ENCODE results near the gene LOXHD1.

LOXHD1 gene

GRCh38 chr18:46632401-46633071, 24.5 kb downstream of the LOXHD1 start:
- no peak overlapping the region for H3K4me3 ChIP-seq (ENCODE audit: low read depth, low read length)
- ChIA-PET CTCF (no interaction called here), POLR2A (no interaction called here)
- TF ChIP-seq CTCF (IDR thresholded peaks at IDR 0.05; ENCODE audit: insufficient read depth, low read length, missing control alignments): no peak
- no peak for DNase-seq (ENCODE audit: low read depth, low spot score)

GRCh38 chr18:46630991-46631390, 26.0 kb downstream of the LOXHD1 start:
- no peak overlapping the region for H3K4me3 ChIP-seq (ENCODE audit: low read depth, low read length)
- ChIA-PET CTCF (no interaction called here), POLR2A (no interaction called here)
- DNase-seq (ENCODE audit: low read depth, low spot score): no peak
- TF ChIP-seq CTCF (IDR thresholded peaks at IDR 0.05; ENCODE audit: insufficient read depth, low read length, missing control alignments): no peak

- no peak overlapping the region for H3K4me3 ChIP-seq (ENCODE audit: low read depth, low read length)
- TF ChIP-seq CTCF (IDR thresholded peaks at IDR 0.05; ENCODE audit: insufficient read depth, low read length, missing control alignments): no peak
- CTCF ChIA-PET: no interaction called here
- DNase-seq (ENCODE audit: low read depth, low spot score): no peak
- POLR2A ChIA-PET: no interaction called here
Observed at GRCh38 chr18:46630160-46630559, 26.9 kb downstream of the LOXHD1 start.

- no peak for TF ChIP-seq CTCF (IDR thresholded peaks at IDR 0.05; ENCODE audit: insufficient read depth, low read length, missing control alignments)
- no peak for DNase-seq (ENCODE audit: low read depth, low spot score)
- ChIA-PET CTCF (no interaction called here), POLR2A (interaction anchor here (0.6 kb wide), 1 partner anchor 378 kb away, joined by 4 read pairs; no protein-coding TSS in a partner anchor)
- H3K4me3 ChIP-seq (ENCODE audit: low read depth, low read length): no peak overlapping the region
Observed at GRCh38 chr18:46629361-46629760, 27.7 kb downstream of the LOXHD1 start.

GRCh38 chr18:46628206-46628605, 28.8 kb downstream of the LOXHD1 start:
- no peak overlapping the region for H3K4me3 ChIP-seq (ENCODE audit: low read depth, low read length)
- CTCF ChIA-PET: interaction anchor here (1.3 kb wide), 1 partner anchor 455 kb away, joined by 3 read pairs; a partner anchor contains a TSS
- TF ChIP-seq CTCF (IDR thresholded peaks at IDR 0.05; ENCODE audit: insufficient read depth, low read length, missing control alignments): no peak
- POLR2A ChIA-PET: no interaction called here
- no peak for DNase-seq (ENCODE audit: low read depth, low spot score)

GRCh38 chr18:46627136-46627535, 29.9 kb downstream of the LOXHD1 start:
- no peak overlapping the region for H3K4me3 ChIP-seq (ENCODE audit: low read depth, low read length)
- CTCF ChIA-PET: interaction anchor here (1.3 kb wide), 1 partner anchor 454 kb away, joined by 3 read pairs; a partner anchor contains a TSS
- no peak for TF ChIP-seq CTCF (IDR thresholded peaks at IDR 0.05; ENCODE audit: insufficient read depth, low read length, missing control alignments)
- no peak for DNase-seq (ENCODE audit: low read depth, low spot score)
- POLR2A ChIA-PET: no interaction called here
